Choroid plexus epithelial cell (primary cell): Measurements from ENCODE around the gene RRP36.
"Not testable (repeated sequence)": the region's sequence is repeated elsewhere in the genome, so short reads cannot be mapped to it uniquely, and the experiment has no call there.

ENCODE experiments used
- DNase-seq: peaks from one replicate; pipeline ENCODE4 v3.0.0-alpha.2; 2010; ENCODE audit warnings: low read depth
- H3K4me3 ChIP-seq: 2 replicates; pipeline ENCODE4 v1.5.1; 2011; ENCODE audit warnings: low read depth, mild to moderate bottlenecking, control low read depth, low read length, moderate library complexity
- CTCF ChIP-seq: conservative IDR thresholded peaks from 2 replicates; pipeline ENCODE4 v1.5.1; 2011; ENCODE audit warnings: low read depth, mild to moderate bottlenecking, control low read depth, inconsistent platforms, low read length, moderate library complexity

RRP36 gene

GRCh38 chr6:42989923-42990322 is 31.5 kb upstream of the RRP36 start:
- no peak overlapping the region for H3K4me3 ChIP-seq
- TF ChIP-seq CTCF = no peak
- DNase-seq = no peak

DNA sequence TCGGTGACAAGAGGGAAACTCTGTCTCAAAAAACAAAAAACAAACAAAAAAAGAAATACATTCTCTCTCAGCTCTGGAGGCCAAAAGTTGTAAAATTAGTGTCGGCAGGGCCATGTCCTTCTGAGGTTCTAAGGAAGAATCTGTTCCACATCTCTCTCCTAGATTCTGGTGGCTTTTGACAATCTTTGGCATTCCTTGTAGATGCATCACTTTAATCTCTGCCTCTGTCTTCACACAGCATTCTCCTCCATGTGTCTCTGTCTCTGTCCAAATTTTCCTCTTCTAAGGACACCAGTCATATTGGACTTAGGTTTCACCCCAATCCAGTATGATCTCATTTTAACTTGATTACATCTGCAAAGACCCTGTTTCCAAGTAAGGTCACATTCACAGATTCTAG is 28.0 kb upstream of the RRP36 start:
- H3K4me3 ChIP-seq = no peak overlapping the region
- TF ChIP-seq CTCF = no peak
- DNase-seq = no peak

- no peak for DNase-seq
- TF ChIP-seq CTCF = no peak
- no peak overlapping the region for H3K4me3 ChIP-seq
Measured at GRCh38 chr6:42996513-42996912, 24.9 kb upstream of the RRP36 start.

GRCh38 chr6:42998205-42998604 is 23.2 kb upstream of the RRP36 start:
- not testable (repeated sequence) for DNase-seq, H3K4me3 ChIP-seq

DNA sequence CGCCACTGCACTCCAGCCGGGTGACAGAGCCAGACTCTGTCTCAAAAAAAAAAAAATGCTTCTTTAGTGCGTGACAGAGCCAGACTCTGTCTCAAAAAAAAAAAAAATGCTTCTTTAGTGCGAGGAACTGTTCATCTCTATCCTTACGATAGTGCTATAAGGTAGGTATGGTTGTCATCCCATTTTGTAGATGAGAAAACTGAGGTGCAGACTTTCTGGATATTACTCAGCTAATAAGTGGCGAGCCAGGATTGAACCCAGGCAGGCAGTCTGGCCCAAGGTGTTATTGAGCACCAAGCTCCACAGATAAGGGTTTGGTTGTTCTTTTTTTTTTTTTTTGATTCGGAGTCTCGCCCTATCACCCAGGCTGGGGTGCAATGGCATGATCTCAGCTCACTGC is 19.6 kb upstream of the RRP36 start:
- DNase-seq = no peak
- no peak for TF ChIP-seq CTCF
- H3K4me3 ChIP-seq = no peak overlapping the region

DNA sequence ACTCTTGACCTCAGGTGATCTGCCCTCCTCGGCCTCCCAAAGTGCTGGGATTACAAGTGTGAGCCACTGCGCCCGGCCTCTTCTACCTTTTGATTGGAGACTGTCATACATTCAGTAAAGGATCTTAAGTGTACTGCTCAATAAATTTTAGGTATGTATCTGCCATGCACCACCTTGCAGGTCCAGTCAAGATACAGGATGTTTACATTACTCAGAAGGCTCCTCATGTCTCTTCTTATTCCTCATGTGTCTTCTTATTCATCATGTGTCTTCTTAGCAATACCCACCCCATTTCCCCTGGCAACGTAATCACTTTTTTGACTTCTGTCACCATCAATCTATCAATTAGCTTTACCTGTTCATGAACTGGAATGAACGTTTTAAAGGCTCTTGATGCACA is 15.6 kb upstream of the RRP36 start:
- no peak overlapping the region for H3K4me3 ChIP-seq
- DNase-seq = no peak
- TF ChIP-seq CTCF = no peak

DNA sequence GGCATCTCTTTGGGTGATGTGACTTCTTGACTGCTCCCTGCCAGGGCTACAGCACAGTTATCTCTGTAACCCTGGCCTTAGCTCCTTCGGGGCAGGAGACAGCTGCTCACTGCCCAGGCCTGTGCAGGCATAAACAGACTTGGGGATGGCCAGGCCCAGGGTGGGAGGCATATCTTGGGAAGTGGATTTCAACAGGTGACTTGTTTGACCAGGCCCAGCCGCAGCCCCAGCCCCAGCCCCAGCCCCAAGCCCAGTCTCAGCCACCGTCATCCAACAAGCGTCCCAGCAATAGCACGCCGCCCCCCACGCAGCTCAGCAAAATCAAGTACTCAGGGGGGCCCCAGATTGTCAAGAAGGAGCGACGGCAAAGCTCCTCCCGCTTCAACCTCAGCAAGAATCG is 15.2 kb upstream of the RRP36 start:
- TF ChIP-seq CTCF = no peak
- no peak for DNase-seq
- no peak overlapping the region for H3K4me3 ChIP-seq

DNA sequence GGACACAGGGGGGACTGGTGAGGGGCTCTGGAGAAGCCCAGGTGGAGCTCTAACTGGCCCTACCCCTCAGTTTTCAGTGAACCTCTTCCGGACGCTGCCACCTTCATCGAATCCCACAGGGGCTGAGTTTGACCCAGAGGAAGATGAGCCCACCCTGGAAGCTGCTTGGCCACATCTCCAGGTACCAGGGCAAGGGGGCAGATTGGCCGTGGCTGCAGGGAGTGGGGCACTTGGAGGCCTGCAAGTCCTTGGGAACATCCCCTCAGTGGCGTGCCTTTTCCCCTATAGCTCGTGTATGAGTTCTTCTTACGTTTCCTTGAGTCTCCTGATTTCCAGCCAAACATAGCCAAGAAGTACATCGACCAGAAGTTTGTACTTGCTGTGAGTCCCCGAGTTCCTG is 14.3 kb upstream of the RRP36 start:
- no peak for TF ChIP-seq CTCF
- H3K4me3 ChIP-seq = no peak overlapping the region
- no peak for DNase-seq
